HL-60 (cell line): ENCODE measurements around the gene DEUP1.

Experiments
- DNase-seq, 2 experiments: peaks; one replicate each; pipeline ENCODE4 v3.0.0-alpha.2; 2010 to 2020; ENCODE audit warnings: low read depth in 1 of 2, low spot score in 1 of 2
- H3K27ac ChIP-seq: fragments of 250-450 bp; sonication (Bioruptor Pico); replicated peaks from 2 replicates; pipeline ENCODE4 v1.5.1; 2020; ENCODE audit warnings: mild to moderate bottlenecking, moderate library complexity
- H3K27me3 ChIP-seq: fragments of 250-450 bp; sonication (Bioruptor Pico); 2 replicates; pipeline ENCODE4 v1.5.1; 2021; ENCODE audit warnings: mild to moderate bottlenecking, moderate library complexity; ENCODE audit not compliant: insufficient read depth, poor library complexity, severe bottlenecking
- H3K4me3 ChIP-seq: replicated peaks from 2 replicates; pipeline ENCODE4 v1.5.1; 2011; ENCODE audit warnings: mild to moderate bottlenecking, control low read depth, low read length; ENCODE audit not compliant: insufficient read depth
- GABPA ChIP-seq: IDR thresholded peaks from 2 replicates; pipeline ENCODE4 v1.6.1; 2012; ENCODE audit warnings: low read depth
- POLR2AphosphoS5 ChIP-seq: IDR thresholded peaks from 2 replicates; pipeline ENCODE4 v1.6.1; 2012; ENCODE audit warnings: low read depth
- SPI1 ChIP-seq: IDR thresholded peaks from 2 replicates; pipeline ENCODE4 v1.6.1; 2012; ENCODE audit warnings: low read depth, mild to moderate bottlenecking, borderline replicate concordance
- TF ChIP-seq, protein P1 (sequence below): IDR thresholded peaks from 2 replicates; pipeline ENCODE4 v1.6.1; 2012; ENCODE audit warnings: low read depth; ENCODE audit not compliant: insufficient replicate concordance
- TF ChIP-seq, protein P2 (sequence below): IDR thresholded peaks from one replicate; pipeline ENCODE4 v1.5.1; 2011; ENCODE audit warnings: low read length, control low read depth, inconsistent platforms; ENCODE audit not compliant: insufficient read depth

Gene DEUP1

DNA sequence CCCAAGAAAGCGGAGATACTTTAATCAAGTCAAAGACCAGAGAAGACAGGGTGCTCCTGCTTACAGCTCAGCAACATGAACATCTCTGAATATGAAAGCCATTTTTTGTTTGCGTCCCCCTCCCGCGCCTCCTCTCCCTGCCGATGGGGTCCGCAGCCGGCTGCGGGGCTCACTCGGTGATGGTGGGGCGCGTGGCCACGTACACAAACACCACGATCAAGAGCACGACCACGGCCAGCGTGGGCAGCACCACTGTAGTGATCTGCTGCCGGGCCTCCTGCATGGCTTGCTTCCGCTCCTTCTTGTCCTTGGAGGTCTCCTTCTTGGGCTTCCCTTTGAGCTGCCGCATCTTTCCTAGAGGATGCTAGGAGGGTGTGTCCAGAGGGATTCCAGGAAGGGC lies 148.3 kb downstream of the DEUP1 start:
- Histone ChIP-seq H3K4me3 (no peak overlapping the region), H3K27ac (no peak overlapping the region), H3K27me3 (no peaks in the 10 kb centered on the region)
- no peak for DNase-seq
- TF ChIP-seq, protein P1, sequence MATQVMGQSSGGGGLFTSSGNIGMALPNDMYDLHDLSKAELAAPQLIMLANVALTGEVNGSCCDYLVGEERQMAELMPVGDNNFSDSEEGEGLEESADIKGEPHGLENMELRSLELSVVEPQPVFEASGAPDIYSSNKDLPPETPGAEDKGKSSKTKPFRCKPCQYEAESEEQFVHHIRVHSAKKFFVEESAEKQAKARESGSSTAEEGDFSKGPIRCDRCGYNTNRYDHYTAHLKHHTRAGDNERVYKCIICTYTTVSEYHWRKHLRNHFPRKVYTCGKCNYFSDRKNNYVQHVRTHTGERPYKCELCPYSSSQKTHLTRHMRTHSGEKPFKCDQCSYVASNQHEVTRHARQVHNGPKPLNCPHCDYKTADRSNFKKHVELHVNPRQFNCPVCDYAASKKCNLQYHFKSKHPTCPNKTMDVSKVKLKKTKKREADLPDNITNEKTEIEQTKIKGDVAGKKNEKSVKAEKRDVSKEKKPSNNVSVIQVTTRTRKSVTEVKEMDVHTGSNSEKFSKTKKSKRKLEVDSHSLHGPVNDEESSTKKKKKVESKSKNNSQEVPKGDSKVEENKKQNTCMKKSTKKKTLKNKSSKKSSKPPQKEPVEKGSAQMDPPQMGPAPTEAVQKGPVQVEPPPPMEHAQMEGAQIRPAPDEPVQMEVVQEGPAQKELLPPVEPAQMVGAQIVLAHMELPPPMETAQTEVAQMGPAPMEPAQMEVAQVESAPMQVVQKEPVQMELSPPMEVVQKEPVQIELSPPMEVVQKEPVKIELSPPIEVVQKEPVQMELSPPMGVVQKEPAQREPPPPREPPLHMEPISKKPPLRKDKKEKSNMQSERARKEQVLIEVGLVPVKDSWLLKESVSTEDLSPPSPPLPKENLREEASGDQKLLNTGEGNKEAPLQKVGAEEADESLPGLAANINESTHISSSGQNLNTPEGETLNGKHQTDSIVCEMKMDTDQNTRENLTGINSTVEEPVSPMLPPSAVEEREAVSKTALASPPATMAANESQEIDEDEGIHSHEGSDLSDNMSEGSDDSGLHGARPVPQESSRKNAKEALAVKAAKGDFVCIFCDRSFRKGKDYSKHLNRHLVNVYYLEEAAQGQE: no peak

DNA sequence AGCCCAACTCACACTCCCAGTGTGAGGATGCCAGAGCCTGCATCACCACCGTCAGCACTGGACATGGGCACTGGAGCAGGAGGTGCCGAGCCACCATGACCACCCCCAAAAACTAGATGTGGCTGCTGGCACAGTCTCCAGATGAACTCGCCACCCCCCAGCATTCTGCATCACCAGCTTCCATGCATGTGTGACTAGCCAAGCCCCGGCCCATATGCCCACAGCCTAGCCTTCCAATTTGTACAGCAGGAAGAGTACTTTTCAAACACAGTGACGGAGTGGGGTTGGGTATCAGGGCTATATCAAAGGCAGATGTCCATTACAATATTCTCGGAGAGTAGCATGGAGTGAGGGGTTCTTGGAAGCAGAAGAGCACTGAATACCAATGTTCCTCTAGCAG lies 149.7 kb downstream of the DEUP1 start:
- DNase-seq: no peak
- H3K27ac ChIP-seq: no peak overlapping the region

DNA sequence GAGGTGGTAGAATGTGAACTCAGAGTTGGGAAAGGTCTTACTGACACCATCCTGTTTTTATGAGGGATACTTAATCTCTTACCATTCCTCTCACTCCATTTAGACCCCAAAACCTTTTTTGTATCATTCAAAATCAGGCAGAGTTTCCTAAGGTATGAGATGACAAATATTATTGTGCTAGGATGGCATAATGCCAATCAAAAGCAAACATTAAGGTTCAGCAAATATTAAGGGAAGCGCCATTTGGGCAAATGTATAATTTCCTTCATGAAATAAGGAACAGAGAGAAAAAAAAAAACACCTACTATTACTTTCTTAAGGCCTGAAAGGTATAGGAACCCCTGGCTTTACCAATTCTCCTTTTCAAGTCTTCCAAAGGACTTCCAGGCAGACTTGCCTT lies 150.2 kb downstream of the DEUP1 start:
- Histone ChIP-seq H3K4me3 (no peak overlapping the region), H3K27ac (no peak overlapping the region), H3K27me3 (no peaks in the 10 kb centered on the region)
- TF ChIP-seq, protein P2, sequence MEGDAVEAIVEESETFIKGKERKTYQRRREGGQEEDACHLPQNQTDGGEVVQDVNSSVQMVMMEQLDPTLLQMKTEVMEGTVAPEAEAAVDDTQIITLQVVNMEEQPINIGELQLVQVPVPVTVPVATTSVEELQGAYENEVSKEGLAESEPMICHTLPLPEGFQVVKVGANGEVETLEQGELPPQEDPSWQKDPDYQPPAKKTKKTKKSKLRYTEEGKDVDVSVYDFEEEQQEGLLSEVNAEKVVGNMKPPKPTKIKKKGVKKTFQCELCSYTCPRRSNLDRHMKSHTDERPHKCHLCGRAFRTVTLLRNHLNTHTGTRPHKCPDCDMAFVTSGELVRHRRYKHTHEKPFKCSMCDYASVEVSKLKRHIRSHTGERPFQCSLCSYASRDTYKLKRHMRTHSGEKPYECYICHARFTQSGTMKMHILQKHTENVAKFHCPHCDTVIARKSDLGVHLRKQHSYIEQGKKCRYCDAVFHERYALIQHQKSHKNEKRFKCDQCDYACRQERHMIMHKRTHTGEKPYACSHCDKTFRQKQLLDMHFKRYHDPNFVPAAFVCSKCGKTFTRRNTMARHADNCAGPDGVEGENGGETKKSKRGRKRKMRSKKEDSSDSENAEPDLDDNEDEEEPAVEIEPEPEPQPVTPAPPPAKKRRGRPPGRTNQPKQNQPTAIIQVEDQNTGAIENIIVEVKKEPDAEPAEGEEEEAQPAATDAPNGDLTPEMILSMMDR: no peak
- no peak for TF ChIP-seq SPI1
- TF ChIP-seq GABPA: no peak
- no peak for TF ChIP-seq POLR2AphosphoS5
- TF ChIP-seq, protein P1: no peak
- no peak for DNase-seq

More for the DNA sequence above, 149.7 kb downstream of the DEUP1 start:
- no peak overlapping the region for H3K4me3 ChIP-seq
- H3K27me3 ChIP-seq: no peaks in the 10 kb centered on the region
- TF ChIP-seq, protein P1: no peak
- no peak for TF ChIP-seq POLR2AphosphoS5
- no peak for TF ChIP-seq GABPA
- TF ChIP-seq, protein P2: no peak
- TF ChIP-seq SPI1: no peak

DNA sequence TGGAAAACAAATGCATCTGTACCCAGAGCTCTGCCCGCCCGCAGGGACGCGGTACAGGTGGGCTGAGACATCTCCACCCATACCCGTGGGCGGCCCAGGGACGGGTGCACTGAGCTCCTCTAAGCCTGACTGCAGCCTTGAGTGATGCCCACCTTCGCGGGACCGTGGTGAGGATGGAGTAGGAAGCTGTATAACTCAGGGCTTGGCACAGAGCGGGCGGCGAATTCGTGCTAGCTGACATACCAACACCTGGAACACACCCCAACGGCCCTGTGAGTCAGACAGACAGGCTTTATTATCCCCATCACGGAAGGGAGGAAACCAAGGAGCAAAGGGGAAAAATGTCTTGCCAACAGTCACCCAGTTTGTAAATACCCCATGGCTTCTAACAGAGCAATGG lies 150.7 kb downstream of the DEUP1 start:
- Histone ChIP-seq H3K27me3 (no peaks in the 10 kb centered on the region), H3K4me3 (no peak overlapping the region), H3K27ac (no peak overlapping the region)
- no peak for DNase-seq
- TF ChIP-seq, protein P1: no peak
- TF ChIP-seq, protein P2: no peak
- TF ChIP-seq POLR2AphosphoS5: no peak
- TF ChIP-seq GABPA: no peak
- TF ChIP-seq SPI1: no peak
